MM.1S (cell line): Measurements from ENCODE around the gene PLEKHG1.

Experiments
- DNase-seq: peaks from one replicate; pipeline ENCODE4 v3.0.0-alpha.2; 2015
- H2AFZ ChIP-seq: fragments of 300-600 bp; sonication (generic); 2 replicates; pipeline ENCODE4 v1.6.0; 2016; ENCODE audit warnings: antibody characterized with exemption, low read length
- H3F3A ChIP-seq: fragments of 300-600 bp; sonication (generic); 2 replicates; pipeline ENCODE4 v1.6.1; 2016; ENCODE audit warnings: mild to moderate bottlenecking, antibody characterized with exemption, low read length, moderate library complexity, mixed read lengths; ENCODE audit not compliant: insufficient read depth
- H3K27ac ChIP-seq: fragments of 300-600 bp; sonication (generic); 2 replicates; pipeline ENCODE4 v1.5.1; 2016; ENCODE audit warnings: mild to moderate bottlenecking, low read length
- H3K27me3 ChIP-seq: fragments of 300-600 bp; sonication (generic); replicated peaks from 2 replicates; pipeline ENCODE4 v1.6.0; 2016; ENCODE audit warnings: low read length; ENCODE audit not compliant: insufficient read depth
- H3K36me3 ChIP-seq: fragments of 300-600 bp; sonication (generic); replicated peaks from 2 replicates; pipeline ENCODE4 v1.6.1; 2016; ENCODE audit warnings: mild to moderate bottlenecking, low read length, mixed read lengths; ENCODE audit not compliant: insufficient read depth
- H3K4me1 ChIP-seq: fragments of 300-600 bp; sonication (generic); 2 replicates; pipeline ENCODE4 v1.6.1; 2016; ENCODE audit warnings: low read length, mixed read lengths
- H3K4me2 ChIP-seq: fragments of 300-600 bp; sonication (generic); 2 replicates; pipeline ENCODE4 v1.6.0; 2016; ENCODE audit warnings: low read depth, low read length
- H3K4me3 ChIP-seq: fragments of 300-600 bp; sonication (generic); 2 replicates; pipeline ENCODE4 v1.5.1; 2016; ENCODE audit warnings: low read length, mixed read lengths
- H3K79me2 ChIP-seq: fragments of 300-600 bp; sonication (generic); 2 replicates; pipeline ENCODE4 v1.6.1; 2016; ENCODE audit warnings: mixed run types, low read length, mixed read lengths
- H3K9ac ChIP-seq: fragments of 300-600 bp; sonication (generic); 2 replicates; pipeline ENCODE4 v1.6.1; 2016; ENCODE audit warnings: low read length, mixed read lengths
- H3K9me2 ChIP-seq: fragments of 300-600 bp; sonication (generic); replicated peaks from 2 replicates; pipeline ENCODE4 v1.6.1; 2016; ENCODE audit warnings: mild to moderate bottlenecking, low read length, mixed read lengths; ENCODE audit not compliant: insufficient read depth
- H3K9me3 ChIP-seq: fragments of 300-600 bp; sonication (generic); replicated peaks from 2 replicates; pipeline ENCODE4 v1.6.1; 2016; ENCODE audit warnings: mild to moderate bottlenecking, low read length, mixed read lengths; ENCODE audit not compliant: insufficient read depth
- H4K20me1 ChIP-seq: fragments of 300-600 bp; sonication (generic); 2 replicates; pipeline ENCODE4 v1.6.1; 2016; ENCODE audit warnings: mild to moderate bottlenecking, low read length, moderate library complexity, mixed read lengths; ENCODE audit not compliant: insufficient read depth
- CTCF ChIP-seq: fragments of 300-600 bp; sonication (generic); IDR thresholded peaks from 2 replicates; pipeline ENCODE4 v1.5.1; 2016; ENCODE audit warnings: antibody characterized with exemption, low read length, mixed read lengths
- EZH2 ChIP-seq: fragments of 300-600 bp; sonication (generic); optimal IDR thresholded peaks from 2 replicates; pipeline ENCODE3; 2017; ENCODE audit warnings: low read depth, mild to moderate bottlenecking, antibody characterized with exemption, low read length, mixed read lengths
- EZH2phosphoT487 ChIP-seq: fragments of 300-600 bp; sonication (generic); IDR thresholded peaks from 2 replicates; pipeline ENCODE4 v1.6.1; 2018; ENCODE audit warnings: antibody characterized with exemption, low read length

The PLEKHG1 gene

DNA sequence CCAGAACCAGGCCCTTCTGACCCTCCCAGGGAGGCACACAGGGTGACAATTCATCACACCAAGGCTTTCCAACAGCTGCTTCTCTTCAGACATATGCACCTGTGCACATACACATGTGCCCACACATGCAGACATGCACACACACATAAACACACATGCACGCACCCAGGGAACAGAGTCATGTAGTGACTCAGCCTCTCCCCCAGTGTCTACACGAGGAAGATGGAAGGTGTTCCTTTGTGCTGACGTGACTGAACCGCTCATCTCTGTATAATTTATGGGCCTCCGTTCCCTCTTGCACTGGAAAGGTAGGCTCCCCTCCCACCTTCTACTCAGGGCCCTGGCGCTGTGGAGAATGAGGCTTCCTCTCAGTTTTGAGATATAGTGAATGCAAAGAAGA, 23.8 kb upstream of the PLEKHG1 start:
- H3K79me2 ChIP-seq = no peaks in the 10 kb centered on the region
- no peak for TF ChIP-seq EZH2phosphoT487
- no peaks in the 10 kb centered on the region for H3K9me3 ChIP-seq
- H3K4me1 ChIP-seq = no peaks in the 10 kb centered on the region
- H3K27me3 ChIP-seq = no peaks in the 10 kb centered on the region
- no peaks in the 10 kb centered on the region for H3K9me2 ChIP-seq
- H3K4me3 ChIP-seq = no peak overlapping the region
- no peak overlapping the region for H2AFZ ChIP-seq
- no peaks in the 10 kb centered on the region for H3F3A ChIP-seq
- H3K9ac ChIP-seq = no peak overlapping the region
- no peaks in the 10 kb centered on the region for H3K36me3 ChIP-seq
- no peak overlapping the region for H3K4me2 ChIP-seq
- H3K27ac ChIP-seq = no peak overlapping the region
- DNase-seq = no peak
- H4K20me1 ChIP-seq = no peaks in the 10 kb centered on the region

- no peak for DNase-seq
- no peak for TF ChIP-seq CTCF
- TF ChIP-seq EZH2 = no peak
- TF ChIP-seq EZH2phosphoT487 = no peak
Observed at GRCh38 chr6:150576651-150577226, 22.9 kb upstream of the PLEKHG1 start.

GRCh38 chr6:150579611-150580010, 20.1 kb upstream of the PLEKHG1 start:
- Histone ChIP-seq H3K27ac (no peak overlapping the region), H3K79me2 (no peaks in the 10 kb centered on the region)
- no peak for TF ChIP-seq CTCF
- TF ChIP-seq EZH2 = no peak
- no peak for TF ChIP-seq EZH2phosphoT487

More at GRCh38 chr6:150576651-150577226, 22.9 kb upstream of the PLEKHG1 start:
- Histone ChIP-seq H3F3A (no peaks in the 10 kb centered on the region), H3K9ac (no peak overlapping the region), H3K36me3 (no peaks in the 10 kb centered on the region), H3K4me1 (no peaks in the 10 kb centered on the region), H3K27ac (no peak overlapping the region), H3K4me3 (no peak overlapping the region), H4K20me1 (no peaks in the 10 kb centered on the region), H3K9me3 (no peaks in the 10 kb centered on the region), H3K79me2 (no peaks in the 10 kb centered on the region), H3K4me2 (no peak overlapping the region), H2AFZ (no peak overlapping the region), H3K27me3 (no peaks in the 10 kb centered on the region), H3K9me2 (no peaks in the 10 kb centered on the region)

GRCh38 chr6:150580489-150580888, 19.2 kb upstream of the PLEKHG1 start:
- DNase-seq = no peak
- TF ChIP-seq EZH2 (no peak), CTCF (no peak), EZH2phosphoT487 (no peak)
- H3K4me1 ChIP-seq = no peaks in the 10 kb centered on the region
- H3K9me2 ChIP-seq = no peaks in the 10 kb centered on the region
- H3K9me3 ChIP-seq = no peaks in the 10 kb centered on the region
- H3F3A ChIP-seq = no peaks in the 10 kb centered on the region
- H3K4me2 ChIP-seq = no peak overlapping the region
- no peaks in the 10 kb centered on the region for H4K20me1 ChIP-seq
- H2AFZ ChIP-seq = no peak overlapping the region
- no peak overlapping the region for H3K4me3 ChIP-seq
- no peaks in the 10 kb centered on the region for H3K36me3 ChIP-seq
- H3K27me3 ChIP-seq = no peaks in the 10 kb centered on the region
- H3K79me2 ChIP-seq = no peaks in the 10 kb centered on the region
- no peak overlapping the region for H3K9ac ChIP-seq
- no peak overlapping the region for H3K27ac ChIP-seq

More at GRCh38 chr6:150579611-150580010, 20.1 kb upstream of the PLEKHG1 start:
- H3K4me1 ChIP-seq = no peaks in the 10 kb centered on the region
- no peaks in the 10 kb centered on the region for H3F3A ChIP-seq
- no peak overlapping the region for H2AFZ ChIP-seq
- H3K4me2 ChIP-seq = no peak overlapping the region
- no peaks in the 10 kb centered on the region for H4K20me1 ChIP-seq
- no peak overlapping the region for H3K4me3 ChIP-seq
- no peak overlapping the region for H3K9ac ChIP-seq
- no peaks in the 10 kb centered on the region for H3K27me3 ChIP-seq
- no peaks in the 10 kb centered on the region for H3K9me3 ChIP-seq
- no peak for DNase-seq
- H3K36me3 ChIP-seq = no peaks in the 10 kb centered on the region
- H3K9me2 ChIP-seq = no peaks in the 10 kb centered on the region
